Neural crest cell (in vitro differentiated cells): ENCODE data around the gene RFX6. TPM values are rescaled to one million over a fixed set of nuclear protein-coding genes. Genes with fewer than 3 reads are reported as not detected.

Experiments used
- DNase-seq: peaks from one replicate; pipeline ENCODE4 v3.0.0; 2021; ENCODE audit warnings: low read depth, mixed read lengths, low spot score
- H3K27ac Mint-ChIP-seq: one replicate; pipeline ENCODE4 v1.8.0; 2021; ENCODE audit warnings: mild to moderate bottlenecking, mixed read lengths; ENCODE audit not compliant: unreplicated experiment
- H3K27me3 Mint-ChIP-seq: 2 replicates; pipeline ENCODE4 v1.8.0; 2021; ENCODE audit warnings: low read depth, mild to moderate bottlenecking, mixed read lengths
- H3K36me3 Mint-ChIP-seq: 2 replicates; pipeline ENCODE4 v1.8.0; 2021; ENCODE audit warnings: low read depth, mild to moderate bottlenecking, mixed read lengths
- H3K4me1 Mint-ChIP-seq: 2 replicates; pipeline ENCODE4 v1.8.0; 2021; ENCODE audit warnings: mixed read lengths
- H3K4me3 Mint-ChIP-seq: one replicate; pipeline ENCODE4 v1.8.0; 2021; ENCODE audit warnings: mild to moderate bottlenecking, mixed read lengths
- H3K9me3 Mint-ChIP-seq: 2 replicates; pipeline ENCODE4 v1.8.0; 2021; ENCODE audit warnings: mixed read lengths
- CTCF ChIP-seq: fragments of 200-600 bp; sonication (generic); conservative IDR thresholded peaks from 2 replicates; pipeline ENCODE4 v1.5.0; 2021; ENCODE audit warnings: antibody characterized with exemption, mild to moderate bottlenecking
- total RNA-seq: library from RNA; stranded (reverse); gene quantifications from 2 replicates; pipeline ENCODE4 v1.2.1, GENCODE V29; 2021

The RFX6 gene
- total RNA-seq, 1 donor from 2014 or later: not detected

GRCh38 chr6:116973976-116974375 lies 96.9 kb downstream of the RFX6 start:
- no peaks in the 10 kb centered on the region for H3K4me1 Mint-ChIP-seq
- no peak for TF ChIP-seq CTCF
- H3K4me3 Mint-ChIP-seq: no peak overlapping the region
- H3K27ac Mint-ChIP-seq: no peak overlapping the region
- no peak for DNase-seq
- no peaks in the 10 kb centered on the region for H3K36me3 Mint-ChIP-seq
- H3K9me3 Mint-ChIP-seq: no peaks in the 10 kb centered on the region
- H3K27me3 Mint-ChIP-seq: peaks cover 21% of the 10 kb centered on the region

- Mint-ChIP-seq H3K4me1 (no peaks in the 10 kb centered on the region), H3K4me3 (no peak overlapping the region)
These were observed 97.7 kb downstream of the RFX6 start for GRCh38 chr6:116974526-116975316.

GRCh38 chr6:116975600-116975999 lies 98.6 kb downstream of the RFX6 start:
- no peak for DNase-seq
- Mint-ChIP-seq H3K4me1 (no peaks in the 10 kb centered on the region), H3K27me3 (peaks cover 11% of the 10 kb centered on the region), H3K4me3 (no peak overlapping the region), H3K27ac (no peak overlapping the region), H3K9me3 (no peaks in the 10 kb centered on the region), H3K36me3 (no peaks in the 10 kb centered on the region)
- TF ChIP-seq CTCF: no peak

More at GRCh38 chr6:116974526-116975316, 97.7 kb downstream of the RFX6 start:
- no peak for TF ChIP-seq CTCF
- H3K9me3 Mint-ChIP-seq: no peaks in the 10 kb centered on the region
- no peak overlapping the region for H3K27ac Mint-ChIP-seq
- DNase-seq: no peak
- H3K36me3 Mint-ChIP-seq: no peaks in the 10 kb centered on the region
- peaks cover 14% of the 10 kb centered on the region for H3K27me3 Mint-ChIP-seq

- no peak overlapping the region for H3K27ac Mint-ChIP-seq
- peaks cover 2% of the 10 kb centered on the region for H3K27me3 Mint-ChIP-seq
- no peak overlapping the region for H3K4me3 Mint-ChIP-seq
- no peak for DNase-seq
- H3K36me3 Mint-ChIP-seq: peaks cover 6% of the 10 kb centered on the region
- peaks cover 6% of the 10 kb centered on the region for H3K9me3 Mint-ChIP-seq
- TF ChIP-seq CTCF: no peak
- H3K4me1 Mint-ChIP-seq: no peaks in the 10 kb centered on the region
These were observed 102.5 kb downstream of the RFX6 start for GRCh38 chr6:116979560-116979959.

Other genes starting within 250 kb of the RFX6 start
- 14.0 and 14.9 TPM in 2 replicates for gene ZUP1, start 208.5 kb upstream of the RFX6 start, total RNA-seq
- gene KPNA5, start 196.0 kb upstream of the RFX6 start, total RNA-seq: 10.8 and 13.3 TPM in 2 replicates
- gene FAM162B, start 111.5 kb upstream of the RFX6 start, total RNA-seq: 1.9 and 2.5 TPM in 2 replicates
- not detected in 2 replicates for gene GPRC6A, start 48.2 kb upstream of the RFX6 start, total RNA-seq